Measurements from ENCODE around the gene SLC26A2.

Gene SLC26A2

GRCh38 chr5:149960272-149961185, at the start of gene SLC26A2:
Gene SLC26A2 (plus strand): TSS chr5:149960758. CDS start chr5:149977653, 16,895 bp downstream.
- H3K4me1 Mint-ChIP-seq (ENCODE audit: low read depth), result peaks cover 37% of the 10 kb centered on the region
- intact Hi-C loops (cut with micrococcal nuclease), result loop anchor here (2.0 to 10.0 kb wide), 2 partner anchors 40 to 326 kb away; partner anchors contain the start of genes HMGXB3 and TIGD6
- peaks cover 13% of the 10 kb centered on the region for H3K36me3 Mint-ChIP-seq (ENCODE audit: low read depth)
- peak within 1 kb of the TSS; percentile 93 for H3K27ac Mint-ChIP-seq
- no peaks in the 10 kb centered on the region for H3K27me3 Mint-ChIP-seq
- peak within 1 kb of the TSS; percentile 97 for H3K4me3 Mint-ChIP-seq
- H3K9me3 Mint-ChIP-seq, result no peaks in the 10 kb centered on the region

GRCh38 chr5:149911031-149911430, 49.5 kb upstream of the SLC26A2 start:
- no peaks in the 10 kb centered on the region for H3K9me3 Mint-ChIP-seq
- H3K36me3 Mint-ChIP-seq (ENCODE audit: low read depth), result no peaks in the 10 kb centered on the region
- H3K4me3 Mint-ChIP-seq, result no peak overlapping the region
- no peak overlapping the region for H3K27ac Mint-ChIP-seq
- no peaks in the 10 kb centered on the region for H3K27me3 Mint-ChIP-seq
- H3K4me1 Mint-ChIP-seq (ENCODE audit: low read depth), result no peaks in the 10 kb centered on the region
- intact Hi-C loops (cut with micrococcal nuclease), result no loop called here

GRCh38 chr5:149912226-149912871, 48.2 kb upstream of the SLC26A2 start:
- H3K4me3 Mint-ChIP-seq, result no peak overlapping the region
- no peaks in the 10 kb centered on the region for H3K9me3 Mint-ChIP-seq
- H3K27me3 Mint-ChIP-seq, result no peaks in the 10 kb centered on the region
- H3K27ac Mint-ChIP-seq, result no peak overlapping the region
- no peaks in the 10 kb centered on the region for H3K36me3 Mint-ChIP-seq (ENCODE audit: low read depth)
- intact Hi-C loops (cut with micrococcal nuclease), result no loop called here
- no peaks in the 10 kb centered on the region for H3K4me1 Mint-ChIP-seq (ENCODE audit: low read depth)

DNA sequence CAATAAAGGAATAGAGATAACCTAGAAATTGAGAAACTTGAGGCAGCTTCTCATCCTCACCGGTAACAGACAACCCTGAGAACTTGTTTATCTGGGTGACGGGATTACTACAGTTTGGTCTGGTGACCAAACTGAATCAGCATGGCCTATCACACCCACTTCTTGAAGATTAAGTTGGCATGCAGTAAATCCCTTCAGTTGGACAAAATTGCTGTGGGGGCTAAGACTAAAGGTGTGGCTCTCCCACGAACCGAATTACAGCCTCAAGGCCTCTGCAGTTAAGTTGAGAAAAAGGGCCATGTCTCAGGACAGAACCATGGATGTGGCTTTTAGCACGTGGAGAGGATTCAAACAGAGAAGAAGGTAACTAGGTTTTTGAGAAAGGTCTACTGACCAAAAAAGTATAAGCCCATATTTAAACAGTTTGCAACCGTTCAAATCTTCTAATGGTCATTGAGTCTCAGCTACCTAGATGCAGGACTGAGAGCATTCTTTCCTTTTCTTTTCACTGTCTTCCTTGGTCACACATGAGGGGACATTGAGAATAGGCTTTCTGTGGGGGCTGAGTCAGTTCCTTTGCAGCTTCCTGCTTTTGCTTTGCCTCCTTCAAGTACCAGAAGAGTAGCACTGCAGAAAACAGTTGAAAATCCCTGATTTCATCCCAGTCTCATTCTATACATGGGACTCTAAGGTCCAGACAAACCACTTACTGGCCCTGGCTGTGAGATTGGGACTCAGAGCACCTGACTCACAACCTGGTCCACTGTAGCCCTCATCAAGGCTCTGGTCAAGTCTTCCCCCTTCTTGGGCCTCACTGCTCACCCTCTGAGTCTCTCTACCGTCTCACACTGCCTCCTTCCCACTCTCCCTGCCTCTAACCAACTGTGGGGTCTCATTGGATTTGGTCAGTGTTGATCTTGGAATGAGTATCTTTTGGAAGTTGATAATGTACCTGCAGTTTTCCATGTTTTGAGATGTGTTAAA, 46.8 kb upstream of the SLC26A2 start:
- no peaks in the 10 kb centered on the region for H3K4me1 Mint-ChIP-seq (ENCODE audit: low read depth)
- intact Hi-C loops (cut with micrococcal nuclease), result no loop called here
- no peak overlapping the region for H3K4me3 Mint-ChIP-seq
- no peaks in the 10 kb centered on the region for H3K36me3 Mint-ChIP-seq (ENCODE audit: low read depth)
- no peaks in the 10 kb centered on the region for H3K9me3 Mint-ChIP-seq
- no peaks in the 10 kb centered on the region for H3K27me3 Mint-ChIP-seq
- H3K27ac Mint-ChIP-seq, result no peak overlapping the region

- Mint-ChIP-seq H3K27ac (no peak overlapping the region), H3K4me3 (no peak overlapping the region), H3K27me3 (no peaks in the 10 kb centered on the region), H3K36me3 (ENCODE audit: low read depth) (no peaks in the 10 kb centered on the region), H3K9me3 (no peaks in the 10 kb centered on the region), H3K4me1 (ENCODE audit: low read depth) (no peaks in the 10 kb centered on the region)
- intact Hi-C loops (cut with micrococcal nuclease), result no loop called here
Measured at GRCh38 chr5:149915392-149916260, 44.9 kb upstream of the SLC26A2 start.

GRCh38 chr5:149916334-149917072, 44.1 kb upstream of the SLC26A2 start:
- Mint-ChIP-seq H3K27ac (no peak overlapping the region), H3K4me3 (no peak overlapping the region), H3K4me1 (ENCODE audit: low read depth) (no peaks in the 10 kb centered on the region), H3K27me3 (no peaks in the 10 kb centered on the region), H3K9me3 (no peaks in the 10 kb centered on the region), H3K36me3 (ENCODE audit: low read depth) (no peaks in the 10 kb centered on the region)
- intact Hi-C loops (cut with micrococcal nuclease), result no loop called here

DNA sequence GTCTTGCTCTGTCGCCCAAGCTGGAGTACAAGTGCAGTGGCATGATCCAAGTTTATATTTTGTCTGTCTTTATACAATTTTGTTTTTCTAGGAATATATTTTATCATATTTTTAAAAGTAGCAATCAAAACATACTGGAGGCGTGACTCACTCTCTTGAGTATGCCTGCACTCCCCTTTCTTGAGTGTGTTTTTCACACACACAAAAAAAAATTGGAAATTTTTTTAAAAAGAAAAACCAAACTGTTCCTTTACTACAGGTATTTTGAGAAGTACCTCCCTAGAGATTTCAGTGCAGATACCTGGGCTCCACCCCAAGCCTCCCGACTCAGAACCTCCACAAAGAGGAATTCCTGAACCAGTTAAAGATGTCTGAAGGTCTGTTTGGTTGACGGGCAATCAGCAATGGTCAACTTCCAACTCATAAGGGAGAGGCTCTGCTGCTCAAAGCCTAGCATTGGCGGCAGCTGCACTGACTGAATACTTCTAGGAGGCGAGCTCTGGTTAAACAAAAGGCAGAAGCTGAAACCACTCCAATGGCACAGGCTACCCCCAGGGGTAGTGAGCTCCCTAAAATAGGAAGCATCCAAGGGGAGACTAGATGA, 43.4 kb upstream of the SLC26A2 start:
- Mint-ChIP-seq H3K36me3 (ENCODE audit: low read depth) (no peaks in the 10 kb centered on the region), H3K9me3 (no peaks in the 10 kb centered on the region), H3K27me3 (no peaks in the 10 kb centered on the region), H3K4me1 (ENCODE audit: low read depth) (no peaks in the 10 kb centered on the region), H3K27ac (no peak overlapping the region), H3K4me3 (no peak overlapping the region)
- intact Hi-C loops (cut with micrococcal nuclease), result no loop called here

- H3K4me1 Mint-ChIP-seq (ENCODE audit: low read depth), result no peaks in the 10 kb centered on the region
- no peaks in the 10 kb centered on the region for H3K9me3 Mint-ChIP-seq
- H3K4me3 Mint-ChIP-seq, result no peak overlapping the region
- no peaks in the 10 kb centered on the region for H3K36me3 Mint-ChIP-seq (ENCODE audit: low read depth)
- no peak overlapping the region for H3K27ac Mint-ChIP-seq
- intact Hi-C loops (cut with micrococcal nuclease), result no loop called here
- no peaks in the 10 kb centered on the region for H3K27me3 Mint-ChIP-seq
Measured at GRCh38 chr5:149921597-149921996, 39.0 kb upstream of the SLC26A2 start.

DNA sequence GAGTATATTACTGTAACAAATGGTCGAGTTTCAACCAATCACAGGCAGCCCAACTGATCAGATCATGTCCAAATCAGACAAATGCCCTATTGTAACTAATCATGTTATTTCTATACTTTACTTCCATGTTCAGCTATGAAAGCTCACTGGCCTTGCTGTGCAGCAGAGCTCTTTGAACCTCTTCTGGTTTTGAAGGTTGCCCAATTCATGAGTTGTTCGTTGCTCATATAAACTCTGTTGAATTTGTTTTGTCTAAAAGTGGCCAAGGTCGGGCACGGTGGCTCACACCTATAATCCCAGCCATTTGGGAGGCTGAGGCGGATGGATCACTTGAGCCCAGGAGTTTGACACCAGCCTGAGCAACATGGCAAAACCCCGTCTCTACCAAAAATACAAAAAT, 37.6 kb upstream of the SLC26A2 start:
- H3K27ac Mint-ChIP-seq, result no peak overlapping the region
- no peak overlapping the region for H3K4me3 Mint-ChIP-seq
- no peaks in the 10 kb centered on the region for H3K27me3 Mint-ChIP-seq
- H3K9me3 Mint-ChIP-seq, result no peaks in the 10 kb centered on the region
- H3K36me3 Mint-ChIP-seq (ENCODE audit: low read depth), result no peaks in the 10 kb centered on the region
- no peaks in the 10 kb centered on the region for H3K4me1 Mint-ChIP-seq (ENCODE audit: low read depth)
- intact Hi-C loops (cut with micrococcal nuclease), result no loop called here

DNA sequence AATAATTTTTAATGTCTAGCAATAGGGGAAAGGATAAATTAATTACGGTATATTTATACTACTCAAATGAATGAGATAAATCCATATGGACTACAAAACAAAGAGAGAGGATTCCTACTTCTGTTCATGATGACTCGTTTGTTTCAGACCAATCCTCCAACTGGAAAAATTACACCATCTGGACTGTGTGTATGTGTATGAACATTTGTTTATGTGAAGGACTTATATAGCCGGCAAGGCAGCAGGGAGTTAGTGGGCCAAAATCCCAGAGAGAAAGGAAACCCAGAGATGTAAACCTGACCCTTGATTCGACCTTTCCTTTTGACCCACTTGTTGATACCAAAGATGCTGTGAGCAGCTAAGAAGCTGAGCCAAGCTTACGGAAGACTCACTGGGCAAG, 36.1 kb upstream of the SLC26A2 start:
- no peak overlapping the region for H3K4me3 Mint-ChIP-seq
- H3K4me1 Mint-ChIP-seq (ENCODE audit: low read depth), result no peaks in the 10 kb centered on the region
- no peak overlapping the region for H3K27ac Mint-ChIP-seq
- no peaks in the 10 kb centered on the region for H3K36me3 Mint-ChIP-seq (ENCODE audit: low read depth)
- no peaks in the 10 kb centered on the region for H3K9me3 Mint-ChIP-seq
- intact Hi-C loops (cut with micrococcal nuclease), result no loop called here
- no peaks in the 10 kb centered on the region for H3K27me3 Mint-ChIP-seq

- Mint-ChIP-seq H3K36me3 (ENCODE audit: low read depth) (no peaks in the 10 kb centered on the region), H3K4me3 (no peak overlapping the region), H3K27ac (no peak overlapping the region), H3K9me3 (no peaks in the 10 kb centered on the region), H3K27me3 (peaks cover 6% of the 10 kb centered on the region), H3K4me1 (ENCODE audit: low read depth) (peaks cover 6% of the 10 kb centered on the region)
- intact Hi-C loops (cut with micrococcal nuclease), result no loop called here
Measured at GRCh38 chr5:149930043-149930748, 30.4 kb upstream of the SLC26A2 start.

Measured in dendritic cell treated with granulocyte-macrophage colony-stimulating factor and Interleukin-4, amounts not matched to agents 40 ng/mL and 50 ng/mL, for 4 days (primary cell).